ENCODE measurements around the gene PDRG1. TPM values are rescaled to one million over a fixed set of nuclear protein-coding genes. Genes with fewer than 3 reads are reported as not detected.

Gene PDRG1
- total RNA-seq, 2 donors from 2014 or later, result 20.4 to 24.4 TPM

GRCh38 chr20:31984981-31985471 lies 33.2 kb upstream of the PDRG1 start:
- Histone ChIP-seq H3K36me3 (ENCODE audit: control insufficient read depth, insufficient read depth, low read length) (no peaks in the 10 kb centered on the region), H3K4me3 (ENCODE audit: low read length) (no peak overlapping the region), H3K9ac (ENCODE audit: extremely low read depth, low read length, poor library complexity, severe bottlenecking) (no peak overlapping the region), H3K27me3 (ENCODE audit: control insufficient read depth, insufficient read depth, low read length, poor library complexity, severe bottlenecking) (peaks cover 17% of the 10 kb centered on the region), H3K27ac (ENCODE audit: low read depth, low read length) (no peak overlapping the region), H3K9me3 (ENCODE audit: control insufficient read depth, low read length) (no peaks in the 10 kb centered on the region), H3K4me1 (ENCODE audit: control insufficient read depth, insufficient read depth, low read length) (no peaks in the 10 kb centered on the region)
- Mint-ChIP-seq H3K4me3 (no peak overlapping the region), H3K27ac (no peak overlapping the region), H3K27me3 (ENCODE audit: insufficient read depth) (peaks cover 29% of the 10 kb centered on the region), H3K36me3 (ENCODE audit: low read depth) (no peaks in the 10 kb centered on the region), H3K4me1 (no peaks in the 10 kb centered on the region), H3K9me3 (no peaks in the 10 kb centered on the region)
- TF ChIP-seq CTCF (conservative IDR thresholded peaks at IDR 0.05), result no peak
- no peak for DNase-seq
- 57 to 79% methylated on average over 6 of the region's 6 CpGs for WGBS, 2 experiments (ENCODE audit: insufficient coverage in 1 of 2, insufficient read length in 1 of 2)

GRCh38 chr20:31981784-31982183 lies 29.9 kb upstream of the PDRG1 start:
- H3K4me3 ChIP-seq (ENCODE audit: low read length), result no peak overlapping the region
- no peak for TF ChIP-seq CTCF (conservative IDR thresholded peaks at IDR 0.05)
- Mint-ChIP-seq H3K4me3 (no peak overlapping the region), H3K4me1 (peaks cover 2% of the 10 kb centered on the region), H3K9me3 (no peaks in the 10 kb centered on the region), H3K36me3 (ENCODE audit: low read depth) (no peaks in the 10 kb centered on the region), H3K27ac (no peak overlapping the region), H3K27me3 (ENCODE audit: insufficient read depth) (peaks cover 33% of the 10 kb centered on the region)
- H3K27me3 ChIP-seq (ENCODE audit: control insufficient read depth, insufficient read depth, low read length, poor library complexity, severe bottlenecking), result peaks cover 17% of the 10 kb centered on the region
- peaks cover 2% of the 10 kb centered on the region for H3K4me1 ChIP-seq (ENCODE audit: control insufficient read depth, insufficient read depth, low read length)
- no peaks in the 10 kb centered on the region for H3K9me3 ChIP-seq (ENCODE audit: control insufficient read depth, low read length)
- H3K9ac ChIP-seq (ENCODE audit: extremely low read depth, low read length, poor library complexity, severe bottlenecking), result no peak overlapping the region
- DNase-seq, result no peak
- H3K36me3 ChIP-seq (ENCODE audit: control insufficient read depth, insufficient read depth, low read length), result no peaks in the 10 kb centered on the region
- WGBS, 2 experiments (ENCODE audit: insufficient coverage in 1 of 2, insufficient read length in 1 of 2), result 82 to 93% methylated on average over 2 of the region's 2 CpGs
- H3K27ac ChIP-seq (ENCODE audit: low read depth, low read length), result no peak overlapping the region

GRCh38 chr20:31979713-31980426 lies 28.0 kb upstream of the PDRG1 start:
- H3K36me3 Mint-ChIP-seq (ENCODE audit: low read depth), result no peaks in the 10 kb centered on the region
- no peak for TF ChIP-seq CTCF (conservative IDR thresholded peaks at IDR 0.05)

More at GRCh38 chr20:31979713-31980426, 28.0 kb upstream of the PDRG1 start:
- H3K9me3 ChIP-seq (ENCODE audit: control insufficient read depth, low read length), result no peaks in the 10 kb centered on the region
- WGBS, 2 experiments (ENCODE audit: insufficient coverage in 1 of 2, insufficient read length in 1 of 2), result 60 to 82% methylated on average over 1 to 6 of the region's 6 CpGs
- Mint-ChIP-seq H3K27ac (no peak overlapping the region), H3K4me3 (no peak overlapping the region), H3K9me3 (no peaks in the 10 kb centered on the region), H3K4me1 (peaks cover 11% of the 10 kb centered on the region), H3K27me3 (ENCODE audit: insufficient read depth) (peaks cover 33% of the 10 kb centered on the region)
- no peak for DNase-seq
- no peak overlapping the region for H3K27ac ChIP-seq (ENCODE audit: low read depth, low read length)
- H3K9ac ChIP-seq (ENCODE audit: extremely low read depth, low read length, poor library complexity, severe bottlenecking), result no peak overlapping the region
- H3K27me3 ChIP-seq (ENCODE audit: control insufficient read depth, insufficient read depth, low read length, poor library complexity, severe bottlenecking), result peaks cover 17% of the 10 kb centered on the region
- no peak overlapping the region for H3K4me3 ChIP-seq (ENCODE audit: low read length)
- peaks cover 5% of the 10 kb centered on the region for H3K4me1 ChIP-seq (ENCODE audit: control insufficient read depth, insufficient read depth, low read length)
- no peaks in the 10 kb centered on the region for H3K36me3 ChIP-seq (ENCODE audit: control insufficient read depth, insufficient read depth, low read length)
